ENCODE measurements around the gene SETD5.
A peak's percentile ranks its signal among the peaks of the same experiment; 100 is the strongest.

The SETD5 gene

GRCh38 chr3:9397332-9397905 is at the start of gene SETD5:
Gene SETD5, plus strand, starts transcription at chr3:9397615. Its CDS starts 31,324 bp downstream, at chr3:9428939.
- peak; percentile 85 to 96 for DNase-seq

GRCh38 chr3:9347887-9348286 is 49.5 kb upstream of the SETD5 start:
- DNase-seq: no peak

GRCh38 chr3:9349321-9350117 is 47.9 kb upstream of the SETD5 start:
- no peak for DNase-seq

- DNase-seq: no peak
Measured at GRCh38 chr3:9351709-9352126, 45.7 kb upstream of the SETD5 start.

- DNase-seq: peak in 1 of 2 experiments; percentile 67
Measured at GRCh38 chr3:9352917-9353752, 44.3 kb upstream of the SETD5 start.

GRCh38 chr3:9361691-9362388 is 35.6 kb upstream of the SETD5 start:
- no peak for DNase-seq

- DNase-seq: peak; percentile 91 to 92
Measured at GRCh38 chr3:9362731-9363530, 34.5 kb upstream of the SETD5 start, which contains the start of gene THUMPD3. Gene THUMPD3, plus strand, starts transcription at chr3:9363054. Its CDS starts 2,015 bp downstream, at chr3:9365069.

GRCh38 chr3:9369508-9369907 is 27.9 kb upstream of the SETD5 start:
- no peak for DNase-seq

GRCh38 chr3:9373465-9373864 is 23.9 kb upstream of the SETD5 start:
- no peak for DNase-seq

GRCh38 chr3:9377981-9378380 is 19.4 kb upstream of the SETD5 start:
- no peak for DNase-seq

- no peak for DNase-seq
Measured at GRCh38 chr3:9379327-9379726, 18.1 kb upstream of the SETD5 start.

GRCh38 chr3:9380014-9380413 is 17.4 kb upstream of the SETD5 start:
- no peak for DNase-seq

- DNase-seq: no peak
Measured at GRCh38 chr3:9384141-9384828, 13.1 kb upstream of the SETD5 start.

GRCh38 chr3:9385187-9386077 is 12.0 kb upstream of the SETD5 start:
- no peak for DNase-seq

- no peak for DNase-seq
Measured at GRCh38 chr3:9386078-9386459, 11.3 kb upstream of the SETD5 start.

GRCh38 chr3:9386501-9387321 is 10.7 kb upstream of the SETD5 start:
- DNase-seq: no peak

- DNase-seq: no peak
Measured at GRCh38 chr3:9387322-9387655, 10.1 kb upstream of the SETD5 start.

- no peak for DNase-seq
Measured at GRCh38 chr3:9388142-9388541, 9.3 kb upstream of the SETD5 start.

- DNase-seq: no peak
Measured at GRCh38 chr3:9388562-9389272, 8.7 kb upstream of the SETD5 start.
